Uterus (tissue), 2 donors: Measurements from ENCODE around the gene SLC47A2.

Experiments
- CTCF ChIP-seq, 4 experiments: fragments of 200-600 bp in 2 of 4; fragments of 450-650 bp in 2 of 4; sonication (generic) in 2 of 4; IDR thresholded peaks; one replicate each; pipeline ENCODE4 v1.5.1; 2016 to 2019; ENCODE audit warnings: antibody characterized with exemption in 4 of 4, mild to moderate bottlenecking in 2 of 4, moderate library complexity in 1 of 4
- POLR2A ChIP-seq, 2 donors: fragments of 450-650 bp; IDR thresholded peaks; one replicate each; pipeline ENCODE4 v1.6.1; 2016; ENCODE audit warnings: antibody characterized with exemption in 2 of 2, mild to moderate bottlenecking in 1 of 2, moderate library complexity in 1 of 2

- TF ChIP-seq CTCF (IDR thresholded peaks at IDR 0.05) (no peak), POLR2A (IDR thresholded peaks at IDR 0.05) (no peak)
Observed at GRCh38 chr17:19738073-19738449, 21.7 kb upstream of the SLC47A2 start.
